Lower lobe of right lung (tissue), 2 donors: ENCODE data around the gene ACOT11. TPM values are rescaled to one million over a fixed set of nuclear protein-coding genes. Genes with fewer than 3 reads are reported as not detected.

ENCODE experiments used
- ATAC-seq, 2 donors: fragments of 200-7000 bp; cut with Tn5 transposase; one replicate each; pipeline ENCODE4 v1.9.1; 2020 to 2022; ENCODE audit warnings: mild to moderate bottlenecking in 2 of 2, moderate library complexity in 2 of 2
- DNase-seq: peaks from one replicate; pipeline ENCODE4 v3.0.0-alpha.2; 2020
- H3K27ac ChIP-seq: fragments of 200-600 bp; one replicate; pipeline ENCODE4 v1.8.0; 2022
- H3K27me3 ChIP-seq: fragments of 200-600 bp; one replicate; pipeline ENCODE4 v1.8.0; 2022; ENCODE audit warnings: low read depth
- H3K36me3 ChIP-seq: fragments of 200-600 bp; one replicate; pipeline ENCODE4 v1.8.0; 2022; ENCODE audit warnings: mild to moderate bottlenecking
- H3K4me1 ChIP-seq: fragments of 200-600 bp; one replicate; pipeline ENCODE4 v1.8.0; 2022
- H3K4me3 ChIP-seq: fragments of 200-600 bp; one replicate; pipeline ENCODE4 v1.8.0; 2022; ENCODE audit warnings: mild to moderate bottlenecking
- H3K9me3 ChIP-seq: fragments of 200-600 bp; one replicate; pipeline ENCODE4 v1.8.0; 2022
- intact Hi-C: fragments of 100-400 bp; cut with DNase I; formaldehyde crosslinking; loops from one replicate; pipeline ENCODE4 v1.11.0; 2022
- total RNA-seq: library from RNA; stranded (reverse); fragmentation: NEBNext Ultra II Directional; extraction: Animal tissue kit (Norgen Biotek cat#: 25700); gene quantifications from one replicate; pipeline ENCODE4 v1.2.1, GENCODE V29; 2021
- TF ChIP-seq, protein P1 (sequence below): fragments of 200-600 bp; IDR thresholded peaks from one replicate; pipeline ENCODE4 v1.8.0; 2022; ENCODE audit warnings: antibody characterized with exemption, mild to moderate bottlenecking
- donor health status: DM: no; HTN: yes; CAD: no; lungs with severe emphysema.

ACOT11 gene
- total RNA-seq, 1 donor from 2014 or later: 5.0 TPM

DNA sequence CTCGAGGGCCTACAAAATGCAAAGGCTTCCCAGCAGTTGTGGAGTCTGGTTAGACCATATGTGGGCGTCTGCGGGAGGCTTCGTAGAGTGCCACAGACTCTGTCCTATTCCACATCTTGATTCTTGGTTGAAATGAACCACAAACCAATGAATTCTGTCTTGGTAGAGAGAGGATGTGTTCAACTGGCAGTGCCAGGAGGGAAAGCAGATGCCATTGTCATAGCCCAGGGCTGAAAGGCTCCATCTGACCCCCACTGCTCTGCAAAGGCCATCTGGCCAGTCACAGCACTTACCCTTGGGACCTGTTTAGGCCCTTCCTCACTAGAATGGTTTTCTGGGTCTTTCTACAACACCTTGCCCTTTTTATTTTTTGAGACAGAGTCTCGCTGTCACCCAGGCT is 22.1 kb downstream of the ACOT11 start:
- no peak for ATAC-seq
- Histone ChIP-seq H3K4me1 (peaks cover 12% of the 10 kb centered on the region), H3K4me3 (no peak overlapping the region), H3K27me3 (no peaks in the 10 kb centered on the region), H3K36me3 (no peaks in the 10 kb centered on the region), H3K27ac (no peak overlapping the region), H3K9me3 (no peaks in the 10 kb centered on the region)
- intact Hi-C loops: no loop called here
- TF ChIP-seq, protein P1, sequence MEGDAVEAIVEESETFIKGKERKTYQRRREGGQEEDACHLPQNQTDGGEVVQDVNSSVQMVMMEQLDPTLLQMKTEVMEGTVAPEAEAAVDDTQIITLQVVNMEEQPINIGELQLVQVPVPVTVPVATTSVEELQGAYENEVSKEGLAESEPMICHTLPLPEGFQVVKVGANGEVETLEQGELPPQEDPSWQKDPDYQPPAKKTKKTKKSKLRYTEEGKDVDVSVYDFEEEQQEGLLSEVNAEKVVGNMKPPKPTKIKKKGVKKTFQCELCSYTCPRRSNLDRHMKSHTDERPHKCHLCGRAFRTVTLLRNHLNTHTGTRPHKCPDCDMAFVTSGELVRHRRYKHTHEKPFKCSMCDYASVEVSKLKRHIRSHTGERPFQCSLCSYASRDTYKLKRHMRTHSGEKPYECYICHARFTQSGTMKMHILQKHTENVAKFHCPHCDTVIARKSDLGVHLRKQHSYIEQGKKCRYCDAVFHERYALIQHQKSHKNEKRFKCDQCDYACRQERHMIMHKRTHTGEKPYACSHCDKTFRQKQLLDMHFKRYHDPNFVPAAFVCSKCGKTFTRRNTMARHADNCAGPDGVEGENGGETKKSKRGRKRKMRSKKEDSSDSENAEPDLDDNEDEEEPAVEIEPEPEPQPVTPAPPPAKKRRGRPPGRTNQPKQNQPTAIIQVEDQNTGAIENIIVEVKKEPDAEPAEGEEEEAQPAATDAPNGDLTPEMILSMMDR: no peak
- DNase-seq: no peak

- TF ChIP-seq, protein P1: no peak
- Histone ChIP-seq H3K27me3 (no peaks in the 10 kb centered on the region), H3K9me3 (no peaks in the 10 kb centered on the region), H3K4me1 (peaks cover 12% of the 10 kb centered on the region), H3K4me3 (no peak overlapping the region), H3K36me3 (no peaks in the 10 kb centered on the region), H3K27ac (no peak overlapping the region)
- intact Hi-C loops: no loop called here
- peak; percentile 16 to 27 for ATAC-seq
- DNase-seq: no peak
Observed at GRCh38 chr1:54571326-54571725, 23.3 kb downstream of the ACOT11 start.

- no peak overlapping the region for H3K4me3 ChIP-seq
- peaks cover 12% of the 10 kb centered on the region for H3K4me1 ChIP-seq
- TF ChIP-seq, protein P1: no peak
- intact Hi-C loops: no loop called here
- no peaks in the 10 kb centered on the region for H3K36me3 ChIP-seq
- H3K27ac ChIP-seq: no peak overlapping the region
- ATAC-seq (peak in 1 of 2 donors; percentile 21), DNase-seq (no peak)
- no peaks in the 10 kb centered on the region for H3K9me3 ChIP-seq
- H3K27me3 ChIP-seq: no peaks in the 10 kb centered on the region
Observed at GRCh38 chr1:54571803-54572541, 23.9 kb downstream of the ACOT11 start.

- TF ChIP-seq, protein P1: no peak
- Histone ChIP-seq H3K27me3 (no peaks in the 10 kb centered on the region), H3K4me3 (no peak overlapping the region), H3K9me3 (no peaks in the 10 kb centered on the region), H3K4me1 (peaks cover 12% of the 10 kb centered on the region), H3K36me3 (no peaks in the 10 kb centered on the region), H3K27ac (no peak overlapping the region)
- no peak for ATAC-seq
- no peak for DNase-seq
- intact Hi-C loops: no loop called here
Observed at GRCh38 chr1:54572542-54572850, 24.5 kb downstream of the ACOT11 start.

DNA sequence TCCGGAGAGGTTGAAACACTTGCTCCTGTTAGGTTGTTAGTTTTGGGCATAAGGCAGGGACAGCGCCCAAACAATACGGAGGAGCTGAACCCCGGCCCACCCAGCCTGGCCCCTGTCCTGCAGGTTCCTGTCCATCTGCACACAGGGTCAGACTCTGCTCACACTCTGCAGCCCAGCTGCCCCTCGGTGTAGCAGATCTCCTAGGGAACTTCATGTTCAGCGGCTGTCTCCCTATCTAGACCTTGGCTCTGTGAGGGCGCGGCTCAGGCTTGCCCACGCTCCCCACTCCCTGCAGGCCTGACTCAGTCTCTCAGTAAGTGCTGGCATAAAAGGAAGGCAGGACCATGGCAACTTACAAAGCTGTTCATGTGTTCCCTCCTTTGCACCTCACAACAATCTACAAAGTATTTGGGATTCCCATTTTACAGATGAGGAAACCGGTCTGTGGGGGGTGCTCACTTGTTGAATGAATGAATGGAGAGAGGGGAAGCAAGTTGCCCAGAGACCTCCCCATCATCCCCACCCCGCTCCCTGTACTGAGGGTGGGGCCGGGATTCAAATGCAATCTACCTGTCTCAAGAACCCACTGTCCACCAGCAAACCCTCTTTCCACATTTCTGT is 26.2 kb downstream of the ACOT11 start:
- Histone ChIP-seq H3K9me3 (no peaks in the 10 kb centered on the region), H3K27me3 (no peaks in the 10 kb centered on the region), H3K27ac (no peak overlapping the region), H3K4me3 (no peak overlapping the region), H3K36me3 (no peaks in the 10 kb centered on the region), H3K4me1 (peaks cover 12% of the 10 kb centered on the region)
- DNase-seq: no peak
- TF ChIP-seq, protein P1: no peak
- intact Hi-C loops: no loop called here
- ATAC-seq: no peak
